Breast epithelium (tissue), 3 donors: ENCODE results near the gene BMAL1.

Experiments used
- CTCF ChIP-seq, 3 donors: fragments of 450-650 bp; IDR thresholded peaks; one replicate each; pipeline ENCODE4 v1.5.1; 2016 to 2017; ENCODE audit warnings: antibody characterized with exemption in 3 of 3, mild to moderate bottlenecking in 3 of 3, moderate library complexity in 3 of 3
- POLR2A ChIP-seq: fragments of 450-650 bp; IDR thresholded peaks from one replicate; pipeline ENCODE4 v1.6.1; 2016; ENCODE audit warnings: antibody characterized with exemption, mild to moderate bottlenecking, moderate library complexity
- POLR2AphosphoS5 ChIP-seq, 3 donors: sonication (generic); formaldehyde crosslinking; IDR thresholded peaks; one replicate each; pipeline ENCODE4 v1.6.1; 2017; ENCODE audit warnings: antibody characterized with exemption in 3 of 3

DNA sequence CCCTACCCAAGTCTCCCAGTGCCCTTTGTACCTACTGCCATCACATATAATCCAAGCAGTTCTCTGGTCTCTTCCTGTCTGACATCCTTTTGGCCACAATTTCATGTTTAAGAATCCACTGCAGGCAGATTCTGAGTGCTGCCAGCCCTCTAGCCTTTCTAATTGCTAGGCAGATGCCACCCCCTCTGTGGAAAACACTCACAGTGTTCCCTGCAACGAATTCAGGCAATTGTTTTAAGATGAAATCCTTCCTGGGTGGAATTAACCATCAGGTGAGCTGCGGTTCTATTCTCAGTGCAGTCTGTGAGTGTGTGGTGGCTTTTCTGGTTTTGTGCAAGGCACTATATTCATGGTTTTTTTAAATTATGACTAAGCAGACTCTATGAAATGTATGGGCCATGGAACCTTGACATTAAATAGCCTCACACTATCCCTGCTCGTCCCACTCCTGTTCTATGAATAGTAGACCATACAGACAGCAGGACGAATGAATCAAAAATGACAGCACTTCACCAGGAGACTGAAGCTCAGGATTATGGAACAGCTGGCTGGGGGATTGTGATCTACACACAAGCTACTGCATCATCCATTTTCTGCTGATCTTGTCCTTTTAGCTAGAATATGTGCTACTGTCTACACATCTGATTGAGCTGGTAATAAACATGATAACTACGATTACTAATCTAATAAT lies 29.8 kb upstream of the BMAL1 start:
- TF ChIP-seq POLR2AphosphoS5 (IDR thresholded peaks at IDR 0.05) (no peak), POLR2A (no peak), CTCF (IDR thresholded peaks at IDR 0.05) (no peak)
